Upper lobe of right lung (tissue), 1 donor: ENCODE measurements around the gene TRPM6. TPM values are rescaled to one million over a fixed set of nuclear protein-coding genes. Genes with fewer than 3 reads are reported as not detected.
"Not testable (repeated sequence)": the region's sequence is repeated elsewhere in the genome, so short reads cannot be mapped to it uniquely, and the experiment has no call there.

Experiments used
- ATAC-seq: fragments of 200-7000 bp; cut with Tn5 transposase; one replicate; pipeline ENCODE4 v1.9.1; 2020; ENCODE audit warnings: mild to moderate bottlenecking, moderate library complexity
- DNase-seq: peaks from one replicate; pipeline ENCODE4 v3.0.0-alpha.2; 2020
- H3K27ac ChIP-seq: fragments of 200-600 bp; one replicate; pipeline ENCODE4 v1.8.0; 2022
- H3K27me3 ChIP-seq: fragments of 200-600 bp; one replicate; pipeline ENCODE4 v1.8.0; 2022; ENCODE audit warnings: mild to moderate bottlenecking
- H3K36me3 ChIP-seq: fragments of 200-600 bp; one replicate; pipeline ENCODE4 v1.8.0; 2022
- H3K4me1 ChIP-seq: fragments of 200-600 bp; one replicate; pipeline ENCODE4 v1.8.0; 2022
- H3K4me3 ChIP-seq: fragments of 200-600 bp; one replicate; pipeline ENCODE4 v1.8.0; 2022; ENCODE audit warnings: mild to moderate bottlenecking
- H3K9me3 ChIP-seq: fragments of 200-600 bp; one replicate; pipeline ENCODE4 v1.8.0; 2022
- CTCF ChIP-seq: fragments of 200-600 bp; IDR thresholded peaks from one replicate; pipeline ENCODE4 v1.8.0; 2022; ENCODE audit warnings: antibody characterized with exemption
- intact Hi-C: fragments of 100-400 bp; cut with DNase I; formaldehyde crosslinking; loops from one replicate; pipeline ENCODE4 v1.11.0; 2022
- total RNA-seq: library from RNA; stranded (reverse); fragmentation: NEBNext Ultra II Directional; extraction: Animal tissue kit (Norgen Biotek cat#: 25700); gene quantifications from one replicate; pipeline ENCODE4 v1.2.1, GENCODE V29; 2021
- donor health status: DM: no; HTN: yes; CAD: no; lungs with severe emphysema.

Gene TRPM6
- total RNA-seq, 1 donor from 2014 or later: 1.2 TPM

- no peak for TF ChIP-seq CTCF
- no peak for ATAC-seq
These were observed 25.8 kb downstream of the TRPM6 start for GRCh38 chr9:74861773-74862474.

GRCh38 chr9:74861071-74861470 is 26.6 kb downstream of the TRPM6 start:
- intact Hi-C loops: no loop called here
- H3K9me3 ChIP-seq: no peaks in the 10 kb centered on the region
- no peaks in the 10 kb centered on the region for H3K36me3 ChIP-seq
- H3K27ac ChIP-seq: no peak overlapping the region
- H3K4me3 ChIP-seq: no peak overlapping the region
- TF ChIP-seq CTCF: no peak
- H3K4me1 ChIP-seq: peaks cover 3% of the 10 kb centered on the region
- DNase-seq (no peak), ATAC-seq (no peak)
- no peaks in the 10 kb centered on the region for H3K27me3 ChIP-seq

More at GRCh38 chr9:74861773-74862474, 25.8 kb downstream of the TRPM6 start:
- no peak for DNase-seq
- H3K27me3 ChIP-seq: no peaks in the 10 kb centered on the region
- no peaks in the 10 kb centered on the region for H3K36me3 ChIP-seq
- no peaks in the 10 kb centered on the region for H3K9me3 ChIP-seq
- H3K4me1 ChIP-seq: peaks cover 3% of the 10 kb centered on the region
- no peak overlapping the region for H3K4me3 ChIP-seq
- intact Hi-C loops: no loop called here
- H3K27ac ChIP-seq: no peak overlapping the region

- H3K4me1 ChIP-seq, DNase-seq, ATAC-seq, H3K9me3 ChIP-seq, intact Hi-C loops, H3K27ac ChIP-seq, H3K4me3 ChIP-seq, H3K27me3 ChIP-seq, H3K36me3 ChIP-seq: not testable (repeated sequence)
These were observed 27.5 kb downstream of the TRPM6 start for GRCh38 chr9:74860247-74860646.

GRCh38 chr9:74859786-74860185 is 27.9 kb downstream of the TRPM6 start:
- ATAC-seq (no peak), DNase-seq (no peak)
- intact Hi-C loops: no loop called here
- Histone ChIP-seq H3K4me1 (peaks cover 3% of the 10 kb centered on the region), H3K4me3 (no peak overlapping the region), H3K36me3 (no peaks in the 10 kb centered on the region), H3K27ac (no peak overlapping the region), H3K27me3 (no peaks in the 10 kb centered on the region), H3K9me3 (no peaks in the 10 kb centered on the region)
- TF ChIP-seq CTCF: no peak

- Histone ChIP-seq H3K36me3 (no peaks in the 10 kb centered on the region), H3K9me3 (no peaks in the 10 kb centered on the region), H3K4me1 (peaks cover 3% of the 10 kb centered on the region), H3K27ac (no peak overlapping the region), H3K4me3 (no peak overlapping the region), H3K27me3 (no peaks in the 10 kb centered on the region)
- ATAC-seq: no peak
- TF ChIP-seq CTCF: no peak
- no peak for DNase-seq
- intact Hi-C loops: no loop called here
These were observed 28.8 kb downstream of the TRPM6 start for GRCh38 chr9:74858751-74859414.

- intact Hi-C loops: no loop called here
- DNase-seq: no peak
- Histone ChIP-seq H3K4me3 (no peak overlapping the region), H3K36me3 (no peaks in the 10 kb centered on the region), H3K27ac (no peak overlapping the region), H3K27me3 (no peaks in the 10 kb centered on the region), H3K4me1 (peaks cover 3% of the 10 kb centered on the region), H3K9me3 (no peaks in the 10 kb centered on the region)
- TF ChIP-seq CTCF: no peak
- ATAC-seq: no peak
These were observed 30.7 kb downstream of the TRPM6 start for GRCh38 chr9:74856989-74857388.
